NCI-H2171 (cell line): Measurements from ENCODE around the gene ADGRV1.
"Not testable (repeated sequence)": the region's sequence is repeated elsewhere in the genome, so short reads cannot be mapped to it uniquely, and the experiment has no call there.

ENCODE experiments used
- DNase-seq: peaks from one replicate; lab custom pipeline; 2025; lab: John Stamatoyannopoulos, UW

Gene ADGRV1

GRCh38 chr5:90909940-90910339, 351.3 kb downstream of the ADGRV1 start:
- DNase-seq, result no peak

DNA sequence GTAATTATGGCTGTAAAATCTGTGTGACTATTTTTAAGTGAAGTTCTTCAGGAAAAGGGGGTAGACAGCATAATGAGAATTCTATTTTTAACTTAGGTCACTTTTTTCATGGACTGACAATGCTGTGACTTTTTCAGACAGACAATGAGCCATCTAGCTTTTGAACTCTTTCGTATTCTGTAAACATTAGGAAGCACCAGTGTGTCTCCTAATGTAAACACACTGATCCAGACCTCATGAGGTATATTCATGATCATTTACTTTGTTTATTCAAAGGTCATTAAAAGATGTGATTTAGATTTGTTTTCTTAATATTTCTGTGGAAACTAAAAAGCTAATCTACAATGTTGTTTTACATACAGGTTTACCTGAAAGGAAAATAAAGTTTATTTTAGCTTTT, 352.6 kb downstream of the ADGRV1 start:
- DNase-seq, result no peak

- no peak for DNase-seq
These were observed 353.9 kb downstream of the ADGRV1 start for GRCh38 chr5:90912476-90912875.

- DNase-seq, result no peak
These were observed 356.8 kb downstream of the ADGRV1 start for GRCh38 chr5:90915393-90915792.

GRCh38 chr5:90916947-90917800, 358.6 kb downstream of the ADGRV1 start:
- no peak for DNase-seq

GRCh38 chr5:90917928-90918668, 359.5 kb downstream of the ADGRV1 start:
- no peak for DNase-seq

GRCh38 chr5:90921418-90921973, 362.9 kb downstream of the ADGRV1 start:
- no peak for DNase-seq

- DNase-seq, result not testable (repeated sequence)
These were observed 365.6 kb downstream of the ADGRV1 start for GRCh38 chr5:90924222-90924621.

- DNase-seq, result peak; percentile 5
These were observed 370.6 kb downstream of the ADGRV1 start for GRCh38 chr5:90929013-90929839.

GRCh38 chr5:90930062-90930461, 371.5 kb downstream of the ADGRV1 start:
- DNase-seq, result no peak

- DNase-seq, result no peak
These were observed 372.3 kb downstream of the ADGRV1 start for GRCh38 chr5:90930756-90931431.

- DNase-seq, result no peak
These were observed 373.6 kb downstream of the ADGRV1 start for GRCh38 chr5:90932052-90932699.

DNA sequence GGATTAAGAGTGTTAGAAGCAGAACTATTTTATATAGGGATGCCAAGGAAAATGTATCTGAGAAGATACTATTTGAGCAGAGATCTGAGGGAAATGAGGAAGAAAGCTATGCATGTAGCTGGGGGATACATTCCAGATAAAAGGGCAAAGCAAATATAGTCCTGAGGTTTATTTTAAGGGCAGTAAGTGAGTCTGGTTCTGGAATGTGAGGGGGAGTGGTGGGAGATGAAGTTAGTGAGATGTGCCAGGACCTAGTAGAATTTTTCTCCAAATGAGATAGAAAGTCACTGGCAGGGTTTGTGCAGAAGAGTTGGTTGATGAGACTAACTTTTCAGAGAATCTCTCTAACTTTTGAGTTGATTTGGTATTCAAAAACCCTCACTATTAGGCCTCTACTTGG, 374.7 kb downstream of the ADGRV1 start:
- DNase-seq, result no peak

DNA sequence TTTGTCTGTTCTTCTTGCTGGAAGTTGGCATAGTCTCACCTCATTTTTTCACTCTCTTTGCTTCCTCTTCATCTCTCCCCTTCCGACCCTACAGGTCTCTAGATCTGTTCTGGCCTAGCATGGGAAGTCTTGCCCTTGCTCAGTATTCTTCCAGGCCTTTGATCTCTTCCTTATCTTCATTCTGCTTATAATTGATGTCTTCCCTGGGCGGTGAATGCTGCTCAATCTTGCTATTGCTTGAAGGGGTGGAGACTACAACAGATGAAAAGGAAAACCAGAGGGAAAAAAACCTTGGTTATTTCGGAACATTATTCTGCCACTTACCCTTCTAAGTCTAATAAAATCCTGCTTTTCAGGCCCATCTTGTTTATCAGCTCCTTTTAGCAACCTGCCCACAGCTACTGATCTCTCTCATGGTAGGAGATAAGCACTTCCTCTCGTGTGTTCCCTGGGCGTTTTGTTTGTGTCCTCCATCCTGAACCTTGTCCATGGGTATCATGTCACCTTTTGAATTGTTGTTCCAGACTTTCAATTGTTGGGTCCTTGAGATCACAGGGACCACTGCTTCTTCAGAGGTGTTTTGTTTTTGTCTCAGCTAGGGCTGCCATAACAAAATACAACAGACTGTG, 375.6 kb downstream of the ADGRV1 start:
- DNase-seq, result no peak

DNA sequence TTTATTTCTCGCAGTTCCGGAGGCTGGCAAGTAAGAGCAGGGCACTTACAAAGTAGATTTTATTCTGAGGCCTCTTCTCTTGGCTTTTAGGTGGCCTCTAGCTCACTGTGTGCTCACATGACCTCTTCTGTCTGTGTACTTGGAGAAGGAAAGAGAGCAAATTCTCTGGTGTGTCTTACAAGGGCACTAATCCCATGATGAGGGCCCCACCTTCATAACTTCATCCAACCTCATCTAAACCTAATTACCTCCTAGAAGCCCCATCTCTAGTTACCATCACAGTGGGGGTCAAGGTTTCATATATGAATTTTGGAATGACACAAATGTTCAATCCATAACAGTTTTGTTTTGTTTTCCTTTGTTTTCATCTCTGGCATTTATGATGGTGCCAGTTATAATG, 376.1 kb downstream of the ADGRV1 start:
- DNase-seq, result no peak

GRCh38 chr5:90939211-90939610, 380.6 kb downstream of the ADGRV1 start:
- DNase-seq, result no peak

DNA sequence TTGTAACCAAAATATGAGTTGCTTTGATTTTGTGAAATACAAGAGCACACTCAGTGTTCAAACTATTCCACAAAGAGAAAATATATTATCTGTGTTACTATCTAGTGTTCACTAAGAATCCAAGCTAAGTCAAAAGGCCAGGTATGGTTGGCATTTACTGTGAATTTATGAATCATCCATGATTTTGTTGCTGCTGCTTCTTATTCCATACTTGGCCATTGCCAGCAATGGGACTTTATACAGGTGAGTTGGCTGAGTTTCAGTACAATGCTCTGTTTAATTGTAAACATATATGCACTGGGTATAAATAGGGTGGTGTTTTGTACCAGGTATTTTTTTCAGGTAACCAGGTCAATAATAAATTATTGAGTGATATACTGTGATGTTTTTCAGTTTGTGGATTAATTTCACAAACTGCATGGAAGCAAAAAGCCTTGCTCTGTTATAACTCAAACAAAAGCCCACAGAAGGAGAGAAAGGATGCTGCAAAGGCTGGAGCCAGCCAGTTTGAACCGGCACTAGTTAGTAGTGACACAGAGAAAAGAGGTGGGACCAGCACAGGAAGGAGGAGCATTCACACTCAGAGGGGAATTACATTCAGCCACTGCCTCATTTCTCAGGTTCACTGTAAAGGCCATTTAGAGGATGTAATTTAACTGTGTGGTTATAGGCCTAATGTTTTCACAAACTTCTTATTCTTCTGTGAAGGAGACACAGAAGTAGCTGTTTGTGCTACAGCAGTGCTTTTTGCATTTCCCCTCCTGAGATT, 381.8 kb downstream of the ADGRV1 start:
- DNase-seq, result peak; percentile 3

DNA sequence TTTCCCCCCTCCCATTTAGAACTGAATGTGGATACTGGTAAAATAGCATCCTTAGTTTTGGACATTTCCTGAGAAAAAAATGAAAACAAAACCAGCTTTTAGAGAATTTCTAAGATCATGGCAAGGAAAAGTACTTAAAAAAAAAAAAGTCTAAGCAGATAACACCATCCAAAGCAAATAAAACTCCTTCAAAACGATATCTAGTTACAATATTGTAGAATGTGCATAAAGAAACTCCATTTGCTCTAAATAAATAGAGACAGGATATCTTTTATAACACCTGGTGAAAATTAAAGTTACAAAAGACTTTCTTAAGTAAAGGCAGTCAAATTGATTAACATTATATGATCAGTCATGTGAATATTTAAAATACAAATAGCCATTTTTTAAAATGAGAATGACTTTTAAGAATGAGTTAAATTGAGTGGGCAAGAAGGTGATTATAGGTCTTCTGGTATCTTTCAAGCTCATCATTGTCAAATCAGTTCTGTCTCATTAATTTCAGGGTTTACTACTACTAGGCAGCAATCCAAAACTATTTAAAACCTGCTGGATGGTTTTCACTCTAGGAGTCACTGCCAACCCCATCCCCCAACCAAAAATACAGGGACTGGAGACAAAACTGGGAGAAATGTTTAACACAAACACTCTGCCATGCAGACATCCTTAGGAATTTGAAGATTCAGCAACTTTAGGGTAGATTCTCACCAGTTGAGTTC, 382.6 kb downstream of the ADGRV1 start:
- peak; percentile 12 for DNase-seq

- DNase-seq, result no peak
These were observed 385.5 kb downstream of the ADGRV1 start for GRCh38 chr5:90944116-90944515.
